Dendritic cell treated with granulocyte-macrophage colony-stimulating factor and Interleukin-4, amounts not matched to agents 40 ng/mL and 50 ng/mL, for 4 days (primary cell): ENCODE data around the gene TSHZ3.

Experiments
- H3K27ac Mint-ChIP-seq: one replicate; pipeline ENCODE4 v1.8.0; 2022; ENCODE audit warnings: mild to moderate bottlenecking, mixed read lengths
- H3K27me3 Mint-ChIP-seq: one replicate; pipeline ENCODE4 v1.8.0; 2022; ENCODE audit warnings: mild to moderate bottlenecking, mixed read lengths
- H3K36me3 Mint-ChIP-seq: one replicate; pipeline ENCODE4 v1.8.0; 2022; ENCODE audit warnings: low read depth, mixed read lengths
- H3K4me1 Mint-ChIP-seq: one replicate; pipeline ENCODE4 v1.8.0; 2022; ENCODE audit warnings: low read depth, mixed read lengths
- H3K4me3 Mint-ChIP-seq: one replicate; pipeline ENCODE4 v1.8.0; 2022; ENCODE audit warnings: mild to moderate bottlenecking, moderate library complexity, mixed read lengths
- H3K9me3 Mint-ChIP-seq: one replicate; pipeline ENCODE4 v1.8.0; 2022; ENCODE audit warnings: mixed read lengths
- intact Hi-C: fragments of 100-400 bp; cut with micrococcal nuclease; formaldehyde crosslinking; loops from one replicate; pipeline ENCODE4 v1.15.0; 2022

TSHZ3 gene, protein sequence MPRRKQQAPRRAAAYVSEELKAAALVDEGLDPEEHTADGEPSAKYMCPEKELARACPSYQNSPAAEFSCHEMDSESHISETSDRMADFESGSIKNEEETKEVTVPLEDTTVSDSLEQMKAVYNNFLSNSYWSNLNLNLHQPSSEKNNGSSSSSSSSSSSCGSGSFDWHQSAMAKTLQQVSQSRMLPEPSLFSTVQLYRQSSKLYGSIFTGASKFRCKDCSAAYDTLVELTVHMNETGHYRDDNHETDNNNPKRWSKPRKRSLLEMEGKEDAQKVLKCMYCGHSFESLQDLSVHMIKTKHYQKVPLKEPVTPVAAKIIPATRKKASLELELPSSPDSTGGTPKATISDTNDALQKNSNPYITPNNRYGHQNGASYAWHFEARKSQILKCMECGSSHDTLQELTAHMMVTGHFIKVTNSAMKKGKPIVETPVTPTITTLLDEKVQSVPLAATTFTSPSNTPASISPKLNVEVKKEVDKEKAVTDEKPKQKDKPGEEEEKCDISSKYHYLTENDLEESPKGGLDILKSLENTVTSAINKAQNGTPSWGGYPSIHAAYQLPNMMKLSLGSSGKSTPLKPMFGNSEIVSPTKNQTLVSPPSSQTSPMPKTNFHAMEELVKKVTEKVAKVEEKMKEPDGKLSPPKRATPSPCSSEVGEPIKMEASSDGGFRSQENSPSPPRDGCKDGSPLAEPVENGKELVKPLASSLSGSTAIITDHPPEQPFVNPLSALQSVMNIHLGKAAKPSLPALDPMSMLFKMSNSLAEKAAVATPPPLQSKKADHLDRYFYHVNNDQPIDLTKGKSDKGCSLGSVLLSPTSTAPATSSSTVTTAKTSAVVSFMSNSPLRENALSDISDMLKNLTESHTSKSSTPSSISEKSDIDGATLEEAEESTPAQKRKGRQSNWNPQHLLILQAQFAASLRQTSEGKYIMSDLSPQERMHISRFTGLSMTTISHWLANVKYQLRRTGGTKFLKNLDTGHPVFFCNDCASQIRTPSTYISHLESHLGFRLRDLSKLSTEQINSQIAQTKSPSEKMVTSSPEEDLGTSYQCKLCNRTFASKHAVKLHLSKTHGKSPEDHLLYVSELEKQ

DNA sequence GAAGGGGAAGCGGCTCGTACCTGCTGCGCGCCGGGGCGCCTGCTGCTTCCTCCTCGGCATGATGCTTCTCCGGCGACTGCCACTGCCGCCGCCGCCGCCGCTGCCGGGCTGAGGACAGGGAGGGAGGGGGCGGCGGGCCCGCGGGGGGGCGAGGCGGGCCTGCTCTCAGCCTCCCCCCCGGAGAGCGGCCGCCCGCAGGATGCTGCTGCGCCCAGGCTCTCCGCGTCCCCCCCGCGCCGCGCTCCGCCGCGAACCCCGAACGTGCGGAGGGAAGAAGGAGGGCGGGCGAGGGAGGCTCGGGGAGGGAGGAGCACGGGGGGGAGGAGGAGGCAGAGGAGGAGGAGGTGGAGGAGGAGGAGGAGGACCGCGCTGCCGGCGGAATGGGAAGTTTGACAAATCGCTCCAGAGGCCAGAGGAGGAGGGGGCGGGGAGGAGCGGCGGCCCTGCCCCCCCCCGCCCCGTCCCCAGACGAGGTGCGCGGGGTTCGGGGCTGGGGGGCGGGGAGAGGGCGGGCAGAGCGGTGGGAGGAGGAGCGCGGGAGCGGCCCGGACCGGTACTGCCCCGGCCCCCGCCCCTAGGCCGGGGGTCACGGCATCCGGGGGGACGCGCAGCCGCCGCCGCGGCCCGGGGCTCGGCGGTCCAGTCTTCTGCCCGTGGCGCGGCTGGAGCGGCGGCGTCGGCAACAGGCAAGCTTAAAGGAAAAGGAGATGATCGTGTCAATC lies at the start of gene TSHZ3:
Gene TSHZ3, minus strand, starts transcription at position 277 of the 722 bp plus-strand sequence. Its CDS starts 217 bp downstream, at position 60.
- Mint-ChIP-seq H3K36me3 (peaks cover 27% of the 10 kb centered on the region), H3K4me3 (peak within 1 kb of the TSS; percentile 91), H3K27me3 (peaks cover 50% of the 10 kb centered on the region), H3K4me1 (peaks cover 52% of the 10 kb centered on the region), H3K27ac (peak within 1 kb of the TSS; percentile 75), H3K9me3 (no peaks in the 10 kb centered on the region)
- intact Hi-C loops = loop anchor here (5.0 kb wide), 1 partner anchor 37 kb away; no protein-coding TSS in a partner anchor

- no peaks in the 10 kb centered on the region for H3K9me3 Mint-ChIP-seq
- intact Hi-C loops = no loop called here
- peaks cover 6% of the 10 kb centered on the region for H3K27me3 Mint-ChIP-seq
- H3K4me3 Mint-ChIP-seq = no peak overlapping the region
- H3K27ac Mint-ChIP-seq = no peak overlapping the region
- no peaks in the 10 kb centered on the region for H3K4me1 Mint-ChIP-seq
- H3K36me3 Mint-ChIP-seq = no peaks in the 10 kb centered on the region
Observed at GRCh38 chr19:31397308-31397707, 48.1 kb upstream of the TSHZ3 start.

DNA sequence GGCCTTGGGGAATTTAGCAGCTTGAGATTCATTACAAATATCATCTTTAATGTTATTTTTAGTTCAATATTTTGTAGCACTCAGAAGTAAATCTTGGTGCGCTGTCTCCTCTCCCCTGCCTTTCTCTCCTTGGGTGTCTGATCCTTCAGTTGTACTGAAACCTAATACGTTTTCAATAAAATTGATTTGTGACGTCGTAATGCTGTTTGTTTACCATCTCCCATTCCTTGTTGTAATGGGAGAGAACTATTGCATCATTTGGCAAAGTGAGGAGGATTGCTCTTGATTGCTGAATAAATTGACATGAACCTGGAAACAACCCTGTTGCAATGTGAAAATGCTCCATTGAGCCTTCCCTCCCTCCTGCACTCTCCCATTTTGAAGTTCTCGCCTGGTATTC lies 43.2 kb upstream of the TSHZ3 start:
- Mint-ChIP-seq H3K36me3 (no peaks in the 10 kb centered on the region), H3K9me3 (no peaks in the 10 kb centered on the region), H3K27me3 (peaks cover 4% of the 10 kb centered on the region), H3K27ac (no peak overlapping the region), H3K4me3 (no peak overlapping the region), H3K4me1 (no peaks in the 10 kb centered on the region)
- intact Hi-C loops = no loop called here

- H3K27ac Mint-ChIP-seq = no peak overlapping the region
Observed at GRCh38 chr19:31391518-31391917, 42.3 kb upstream of the TSHZ3 start.

GRCh38 chr19:31390711-31391110 lies 41.5 kb upstream of the TSHZ3 start:
- Mint-ChIP-seq H3K4me3 (no peak overlapping the region), H3K4me1 (no peaks in the 10 kb centered on the region), H3K9me3 (no peaks in the 10 kb centered on the region), H3K27ac (no peak overlapping the region), H3K27me3 (peaks cover 4% of the 10 kb centered on the region), H3K36me3 (no peaks in the 10 kb centered on the region)
- intact Hi-C loops = no loop called here

More at GRCh38 chr19:31391518-31391917, 42.3 kb upstream of the TSHZ3 start:
- no peak overlapping the region for H3K4me3 Mint-ChIP-seq
- H3K36me3 Mint-ChIP-seq = no peaks in the 10 kb centered on the region
- H3K4me1 Mint-ChIP-seq = no peaks in the 10 kb centered on the region
- H3K27me3 Mint-ChIP-seq = peaks cover 4% of the 10 kb centered on the region
- intact Hi-C loops = no loop called here
- no peaks in the 10 kb centered on the region for H3K9me3 Mint-ChIP-seq

- Mint-ChIP-seq H3K27me3 (peaks cover 4% of the 10 kb centered on the region), H3K4me1 (no peaks in the 10 kb centered on the region), H3K27ac (no peak overlapping the region), H3K9me3 (no peaks in the 10 kb centered on the region), H3K4me3 (no peak overlapping the region), H3K36me3 (no peaks in the 10 kb centered on the region)
- intact Hi-C loops = no loop called here
Observed at GRCh38 chr19:31389874-31390273, 40.6 kb upstream of the TSHZ3 start.

DNA sequence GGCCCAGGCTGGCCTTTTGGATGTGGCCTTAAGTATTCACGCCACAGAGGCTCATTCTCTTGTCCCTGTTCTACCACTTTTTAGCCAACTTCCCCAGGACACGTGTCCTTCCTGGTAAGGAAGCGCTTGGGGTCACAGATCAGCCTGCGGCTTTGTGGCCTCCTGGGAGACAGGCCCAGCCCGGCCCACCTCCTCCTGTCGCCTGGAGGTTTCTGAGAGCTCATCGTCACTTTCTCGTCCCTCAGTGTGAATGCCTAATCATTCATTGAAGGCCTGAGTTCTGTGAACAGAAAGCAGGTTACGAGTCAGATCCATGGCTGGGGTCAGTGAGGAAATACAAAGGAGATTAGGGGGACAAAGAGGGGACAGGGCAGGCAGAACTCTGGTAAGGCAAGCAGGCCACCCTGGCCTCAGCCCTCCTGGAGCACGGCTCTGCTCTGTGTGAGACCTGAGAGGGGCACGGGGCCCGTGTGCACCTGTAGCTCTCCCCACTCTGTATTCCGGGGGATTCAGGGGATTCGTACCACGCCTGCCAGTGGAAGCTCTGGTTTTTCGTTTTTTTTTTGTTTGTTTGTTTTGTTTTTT lies 38.6 kb upstream of the TSHZ3 start:
- Mint-ChIP-seq H3K9me3 (no peaks in the 10 kb centered on the region), H3K36me3 (no peaks in the 10 kb centered on the region), H3K27ac (no peak overlapping the region), H3K4me3 (no peak overlapping the region), H3K4me1 (no peaks in the 10 kb centered on the region), H3K27me3 (peaks cover under 1% of the 10 kb centered on the region)
- intact Hi-C loops = no loop called here

DNA sequence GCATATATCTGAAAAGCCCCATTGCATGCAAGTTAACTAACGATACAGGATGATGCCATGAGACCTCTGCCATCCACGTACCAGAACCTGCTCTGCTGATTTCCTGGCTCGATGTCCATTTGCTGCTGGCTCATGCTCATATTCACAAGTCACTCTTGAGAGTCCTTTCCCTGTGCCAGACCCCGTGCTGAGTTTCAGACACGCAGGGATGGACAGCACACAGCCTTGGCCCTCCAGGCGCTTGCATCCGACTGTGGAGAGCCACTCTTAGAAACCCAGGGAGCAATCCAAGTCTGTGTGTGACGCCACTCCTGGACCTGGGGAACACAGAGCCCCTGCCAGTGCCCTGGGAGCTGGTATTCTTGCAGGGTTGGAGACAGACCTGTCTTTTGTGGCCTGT lies 37.6 kb upstream of the TSHZ3 start:
- intact Hi-C loops = no loop called here
- Mint-ChIP-seq H3K36me3 (no peaks in the 10 kb centered on the region), H3K27me3 (no peaks in the 10 kb centered on the region)

GRCh38 chr19:31385744-31386143 lies 36.5 kb upstream of the TSHZ3 start:
- H3K4me3 Mint-ChIP-seq = no peak overlapping the region
- H3K27me3 Mint-ChIP-seq = no peaks in the 10 kb centered on the region

More for the DNA sequence above, 37.6 kb upstream of the TSHZ3 start:
- Mint-ChIP-seq H3K4me1 (no peaks in the 10 kb centered on the region), H3K27ac (no peak overlapping the region), H3K4me3 (no peak overlapping the region), H3K9me3 (no peaks in the 10 kb centered on the region)

GRCh38 chr19:31383553-31383952 lies 34.3 kb upstream of the TSHZ3 start:
- Mint-ChIP-seq H3K9me3 (no peaks in the 10 kb centered on the region), H3K4me3 (no peak overlapping the region), H3K27ac (no peak overlapping the region), H3K36me3 (no peaks in the 10 kb centered on the region), H3K27me3 (no peaks in the 10 kb centered on the region), H3K4me1 (no peaks in the 10 kb centered on the region)
- intact Hi-C loops = no loop called here

More at GRCh38 chr19:31385744-31386143, 36.5 kb upstream of the TSHZ3 start:
- no peaks in the 10 kb centered on the region for H3K9me3 Mint-ChIP-seq
- intact Hi-C loops = no loop called here
- no peak overlapping the region for H3K27ac Mint-ChIP-seq
- no peaks in the 10 kb centered on the region for H3K4me1 Mint-ChIP-seq
- no peaks in the 10 kb centered on the region for H3K36me3 Mint-ChIP-seq

- intact Hi-C loops = no loop called here
- H3K27ac Mint-ChIP-seq = no peak overlapping the region
- no peaks in the 10 kb centered on the region for H3K9me3 Mint-ChIP-seq
Observed at GRCh38 chr19:31380854-31381253, 31.6 kb upstream of the TSHZ3 start.

DNA sequence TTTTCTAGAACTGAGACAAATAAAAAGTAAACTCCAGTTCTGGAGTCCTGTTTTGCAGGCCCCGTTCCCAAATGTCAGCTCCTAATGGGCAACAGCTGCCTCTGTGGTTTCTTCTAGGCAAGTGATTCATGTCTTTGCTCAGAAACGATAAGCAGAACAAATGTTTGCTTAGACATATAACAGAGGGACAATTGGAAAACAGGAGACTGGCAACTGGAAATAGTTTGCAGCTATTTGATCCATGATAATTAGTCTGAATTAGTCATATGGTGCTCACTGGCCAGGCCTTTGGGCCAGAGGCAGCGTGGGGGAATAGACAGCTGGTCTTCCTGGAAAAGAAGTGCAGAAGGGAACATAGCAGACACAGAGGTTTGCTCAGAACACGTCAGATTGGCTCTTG lies 29.2 kb upstream of the TSHZ3 start:
- H3K27ac Mint-ChIP-seq = no peak overlapping the region
- no peaks in the 10 kb centered on the region for H3K4me1 Mint-ChIP-seq
- H3K4me3 Mint-ChIP-seq = no peak overlapping the region
- peaks cover 9% of the 10 kb centered on the region for H3K27me3 Mint-ChIP-seq
- intact Hi-C loops = no loop called here
- no peaks in the 10 kb centered on the region for H3K9me3 Mint-ChIP-seq
- no peaks in the 10 kb centered on the region for H3K36me3 Mint-ChIP-seq

More at GRCh38 chr19:31380854-31381253, 31.6 kb upstream of the TSHZ3 start:
- H3K36me3 Mint-ChIP-seq = no peaks in the 10 kb centered on the region
- H3K4me1 Mint-ChIP-seq = no peaks in the 10 kb centered on the region
- peaks cover 2% of the 10 kb centered on the region for H3K27me3 Mint-ChIP-seq
- no peak overlapping the region for H3K4me3 Mint-ChIP-seq

DNA sequence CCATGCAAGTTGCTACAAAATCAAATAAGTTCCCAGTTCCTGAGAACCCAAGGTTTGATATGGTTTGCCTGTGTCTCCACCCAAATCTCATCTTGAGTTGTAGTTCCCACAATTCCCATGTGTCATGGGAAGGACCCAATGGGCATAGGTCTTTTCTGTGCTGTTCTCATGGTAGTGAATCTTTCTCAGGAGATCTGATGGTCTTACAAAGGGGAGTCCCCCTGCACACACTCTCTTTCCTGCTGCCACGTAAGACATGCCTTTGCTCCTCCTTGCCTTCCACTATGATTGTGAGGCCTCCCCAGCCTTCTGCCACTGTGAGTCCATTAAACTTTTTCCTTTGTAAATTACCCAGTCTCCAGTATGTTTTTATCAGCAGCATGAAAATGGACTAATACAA lies 28.5 kb upstream of the TSHZ3 start:
- Mint-ChIP-seq H3K4me3 (no peak overlapping the region), H3K36me3 (no peaks in the 10 kb centered on the region), H3K4me1 (no peaks in the 10 kb centered on the region), H3K27ac (no peak overlapping the region), H3K27me3 (peaks cover 9% of the 10 kb centered on the region), H3K9me3 (no peaks in the 10 kb centered on the region)
- intact Hi-C loops = no loop called here
